Ammon's horn (tissue), 1 donor: ENCODE results near the gene MCFD2.
"Not testable (repeated sequence)": the region's sequence is repeated elsewhere in the genome, so short reads cannot be mapped to it uniquely, and the experiment has no call there.

ENCODE experiments used
- DNase-seq: peaks from one replicate; pipeline ENCODE4 v3.0.0-alpha.2; 2016; ENCODE audit warnings: low spot score

Gene MCFD2

GRCh38 chr2:46902465-46902864 is 13.1 kb downstream of the MCFD2 start:
- DNase-seq = no peak

- no peak for DNase-seq
Observed at GRCh38 chr2:46901611-46902010, 14.0 kb downstream of the MCFD2 start.

GRCh38 chr2:46900381-46900780 is 15.2 kb downstream of the MCFD2 start:
- DNase-seq = no peak

- no peak for DNase-seq
Observed at GRCh38 chr2:46899053-46899452, 16.6 kb downstream of the MCFD2 start.

- DNase-seq = no peak
Observed at GRCh38 chr2:46898024-46898423, 17.6 kb downstream of the MCFD2 start.

DNA sequence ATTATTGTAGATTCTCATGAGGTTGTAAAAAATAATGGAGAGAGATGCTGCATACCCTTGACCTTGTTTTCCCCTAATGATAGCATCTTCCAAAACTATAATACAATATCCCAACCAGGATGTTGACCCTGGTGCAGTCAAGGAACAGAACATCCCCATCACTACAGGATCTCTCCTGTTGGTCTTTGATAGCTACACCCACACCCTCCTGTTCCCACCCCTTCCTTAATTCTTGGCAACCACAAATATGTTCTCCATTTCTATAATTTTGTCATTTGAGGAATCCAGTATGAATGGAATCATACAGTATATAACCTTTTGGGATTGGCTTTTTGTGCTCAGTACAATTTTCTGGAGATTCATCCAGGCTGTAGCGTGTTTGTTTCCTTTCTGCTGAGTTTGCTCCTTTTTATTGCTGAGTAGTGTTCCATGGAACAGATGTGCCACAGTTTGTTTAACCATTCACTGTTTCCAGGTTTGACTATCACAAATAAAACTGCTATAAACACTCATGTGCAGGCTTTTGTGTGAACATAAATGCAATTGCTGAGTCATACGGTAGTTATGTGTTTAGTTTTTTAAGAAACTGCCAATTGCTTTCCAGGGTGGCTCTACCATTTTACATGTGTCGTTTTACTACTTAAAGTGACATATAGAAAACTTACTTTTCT is 22.2 kb downstream of the MCFD2 start:
- no peak for DNase-seq

DNA sequence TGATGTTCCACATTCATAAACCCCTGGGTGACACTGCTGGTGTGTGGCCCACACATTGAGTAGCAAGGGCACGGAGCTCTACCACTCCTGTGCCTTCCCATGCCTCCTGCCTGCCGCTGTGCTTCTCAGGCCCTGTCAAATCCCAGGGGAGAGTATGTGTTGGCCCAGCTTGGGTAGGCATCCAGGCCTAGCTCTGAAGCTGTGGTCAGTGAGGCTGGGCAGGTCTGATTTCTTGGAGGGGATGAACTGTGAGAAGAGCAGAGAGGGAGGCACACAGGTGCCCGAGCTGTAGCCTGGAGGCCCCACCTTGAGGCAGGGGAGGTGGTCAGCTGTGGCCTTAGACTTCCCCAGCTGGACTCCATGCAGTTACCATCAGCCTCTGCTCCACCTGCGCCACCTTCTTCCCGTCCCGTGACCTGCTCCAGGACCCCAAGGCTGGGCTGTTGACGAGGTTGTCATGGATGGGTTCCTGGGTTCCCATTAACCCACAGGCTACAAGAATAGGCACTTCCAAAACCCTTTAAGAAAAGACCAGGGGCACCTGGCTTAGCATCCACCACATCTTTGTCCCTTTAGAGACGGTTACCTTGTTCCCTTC is 23.6 kb downstream of the MCFD2 start:
- DNase-seq = no peak

GRCh38 chr2:46888421-46888952 is 27.1 kb downstream of the MCFD2 start:
- no peak for DNase-seq

DNA sequence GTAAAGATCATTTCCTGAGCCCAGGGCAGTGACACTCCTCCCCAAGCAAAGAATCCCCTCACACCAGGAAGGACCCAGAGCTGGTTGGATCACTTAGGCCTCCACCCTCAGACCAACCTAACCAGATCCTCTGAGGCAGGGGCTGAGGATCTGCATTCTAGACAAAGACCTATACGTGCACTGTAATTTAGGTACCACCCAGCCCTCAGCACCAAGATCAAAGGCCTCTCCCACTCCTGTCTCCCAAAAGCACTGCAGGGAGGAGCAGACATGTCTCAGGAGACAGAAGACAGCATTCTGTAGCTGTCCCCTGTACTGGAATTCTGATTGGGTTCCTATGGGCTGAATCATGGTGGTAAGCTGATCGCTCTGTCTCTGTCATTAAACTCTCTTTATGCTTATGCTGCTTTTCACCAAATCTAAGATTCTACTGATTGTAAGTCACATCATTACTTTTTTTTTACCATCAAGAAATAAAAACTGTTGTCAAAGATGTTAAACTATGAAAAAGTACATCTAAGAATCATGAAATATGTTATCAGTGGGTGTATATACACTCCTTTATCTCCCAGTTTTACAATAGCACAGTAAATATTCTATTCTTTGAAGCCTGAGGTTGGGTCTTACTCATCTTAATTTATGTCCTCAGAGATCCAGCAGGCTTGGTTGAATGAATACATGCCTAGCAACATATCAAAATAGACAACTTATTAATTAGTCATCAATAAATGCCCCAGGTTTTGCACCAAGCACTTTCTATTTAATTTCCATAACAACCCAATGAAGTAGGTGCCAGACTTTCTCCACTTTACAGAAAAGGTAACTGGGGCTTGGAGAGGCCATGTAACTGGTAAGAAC is 28.3 kb downstream of the MCFD2 start:
- no peak for DNase-seq

GRCh38 chr2:46886268-46887027 is 29.2 kb downstream of the MCFD2 start:
- no peak for DNase-seq

GRCh38 chr2:46885376-46885775 is 30.2 kb downstream of the MCFD2 start:
- DNase-seq = no peak

GRCh38 chr2:46879511-46879910 is 36.1 kb downstream of the MCFD2 start:
- no peak for DNase-seq

DNA sequence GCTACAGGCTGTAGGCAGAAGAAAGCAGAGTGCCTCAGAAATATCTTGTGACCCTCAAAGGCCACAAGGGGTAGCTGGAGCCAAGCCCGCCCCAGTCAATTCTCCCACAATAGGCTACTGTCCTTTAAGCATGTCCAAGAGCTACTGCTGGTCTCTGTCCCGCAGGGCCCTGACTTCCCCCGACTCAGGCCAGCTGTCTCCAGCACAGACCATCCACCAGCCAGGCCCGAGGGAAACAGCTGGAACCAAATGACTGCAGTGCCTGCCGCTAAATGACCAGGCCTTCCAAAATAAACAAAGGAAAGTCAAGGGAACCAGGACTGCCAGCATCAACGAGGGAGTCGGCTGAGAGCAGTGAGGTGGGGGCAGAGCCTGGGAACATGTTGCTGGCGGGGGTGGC is 36.7 kb downstream of the MCFD2 start:
- DNase-seq = peak; percentile 79

DNA sequence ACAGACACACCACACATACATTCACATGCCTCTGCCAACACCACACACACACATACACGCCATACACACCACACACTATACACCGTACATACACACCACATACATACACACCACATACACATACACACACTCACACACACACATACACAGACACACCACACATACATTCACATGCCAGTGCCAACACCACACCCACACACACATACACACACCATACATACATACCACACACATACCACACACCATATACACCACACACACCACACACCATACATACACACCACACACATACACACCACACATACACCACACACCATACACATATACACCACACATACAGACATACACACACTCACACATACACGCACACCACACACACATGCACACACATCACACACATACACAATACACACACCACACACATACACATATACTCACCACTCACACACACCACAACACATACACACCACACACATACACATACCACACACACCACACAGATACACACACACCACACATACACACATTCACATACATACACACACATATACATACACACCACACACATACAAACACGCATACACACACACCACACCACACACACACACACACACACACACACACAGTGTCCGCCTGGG is 37.2 kb downstream of the MCFD2 start:
- DNase-seq = no peak

DNA sequence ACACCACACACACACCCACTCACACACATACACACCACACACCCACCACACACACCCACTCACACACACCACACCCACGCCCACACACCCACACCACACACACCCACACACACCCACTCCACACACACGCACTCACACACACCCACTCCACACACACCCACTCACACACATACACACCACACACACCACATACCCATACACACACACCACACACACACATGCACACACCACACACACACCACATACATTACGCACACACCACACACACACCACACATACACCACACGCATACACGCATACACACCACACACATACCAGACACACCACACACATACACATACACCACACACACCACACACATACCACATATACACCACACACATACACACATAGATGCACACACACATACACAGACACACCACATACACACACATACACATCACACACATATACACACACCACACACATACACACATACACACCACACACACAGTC is 37.9 kb downstream of the MCFD2 start:
- DNase-seq = no peak

DNA sequence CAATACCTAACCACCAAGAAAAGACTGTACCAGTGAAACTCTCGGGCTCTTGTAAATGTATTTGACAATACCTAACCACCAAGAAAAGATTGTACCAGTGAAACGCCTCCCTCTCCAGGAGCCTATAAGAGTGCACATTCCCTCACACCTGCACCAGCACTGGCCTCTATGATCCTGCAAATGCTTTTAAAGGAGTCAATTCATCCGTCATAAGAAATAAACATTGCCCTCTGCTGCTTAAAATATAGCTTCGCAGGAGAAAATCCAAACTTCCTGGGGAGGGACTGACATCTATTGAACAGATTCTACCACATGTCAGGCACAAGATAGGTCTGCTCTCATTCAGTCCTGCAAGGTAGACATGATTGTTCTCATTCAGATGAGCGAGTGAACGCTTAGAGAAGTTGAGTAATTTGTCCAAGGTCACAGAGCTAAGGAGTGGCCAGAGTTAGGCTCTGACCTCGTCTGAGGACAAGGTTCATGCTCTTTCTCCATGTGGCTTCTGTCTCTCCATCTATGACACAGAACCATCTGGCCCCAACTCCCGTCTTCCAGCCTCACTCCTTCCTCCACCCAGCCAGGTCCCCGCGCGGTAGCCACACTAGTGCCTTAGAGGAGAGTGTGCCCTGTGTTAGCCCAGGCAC is 38.7 kb downstream of the MCFD2 start:
- peak; percentile 33 for DNase-seq

DNA sequence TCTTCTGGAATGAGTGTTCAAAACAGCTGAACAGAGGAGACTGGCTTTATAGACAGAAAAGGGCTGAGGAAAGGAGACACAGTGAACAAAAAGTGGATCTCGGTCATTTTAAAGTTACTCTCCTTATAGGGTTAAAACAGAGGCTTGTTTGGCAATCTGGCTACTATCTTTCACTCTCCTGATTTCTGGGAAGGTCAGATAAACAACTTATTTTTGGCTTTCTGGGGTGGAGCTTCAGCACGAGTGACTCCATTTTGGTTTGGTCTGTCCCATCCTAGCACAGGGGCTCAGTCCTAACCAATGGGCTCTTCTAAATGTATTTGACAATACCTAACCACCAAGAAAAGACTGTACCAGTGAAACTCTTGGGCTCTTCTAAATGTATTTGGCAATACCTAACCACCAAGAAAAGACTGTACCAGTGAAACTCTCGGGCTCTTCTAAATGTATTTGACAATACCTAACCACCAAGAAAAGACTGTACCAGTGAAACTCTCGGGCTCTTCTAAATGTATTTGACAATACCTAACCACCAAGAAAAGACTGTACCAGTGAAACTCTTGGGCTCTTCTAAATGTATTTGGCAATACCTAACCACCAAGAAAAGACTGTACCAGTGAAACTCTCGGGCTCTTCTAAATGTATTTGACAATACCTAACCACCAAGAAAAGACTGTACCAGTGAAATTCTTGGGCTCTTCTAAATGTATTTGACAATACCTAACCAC is 39.5 kb downstream of the MCFD2 start:
- DNase-seq = not testable (repeated sequence)

- DNase-seq = no peak
Observed at GRCh38 chr2:46875226-46875899, 40.2 kb downstream of the MCFD2 start.

GRCh38 chr2:46874236-46874929 is 41.2 kb downstream of the MCFD2 start:
- no peak for DNase-seq
